Astrocyte (in vitro differentiated cells and primary cell): ENCODE measurements around the gene PROSER3. TPM values are rescaled to one million over a fixed set of nuclear protein-coding genes. Genes with fewer than 3 reads are reported as not detected.

Experiments used
- DNase-seq: peaks from one replicate; pipeline ENCODE4 v3.0.0-alpha.2; 2010; ENCODE audit warnings: low read depth
- FAIRE-seq: peaks from 2 replicates; lab custom pipeline; 2011; peaks lifted over from hg19 to GRCh38; lab: Jason Lieb, UNC
- H2AFZ ChIP-seq: 2 replicates; pipeline ENCODE4 v1.6.0; 2012; ENCODE audit warnings: low read depth, low read length, inconsistent platforms
- H3K27ac ChIP-seq: 2 replicates; pipeline ENCODE4 v1.5.1; 2011; ENCODE audit warnings: low read depth, low read length, inconsistent platforms
- H3K27me3 ChIP-seq: 2 replicates; pipeline ENCODE4 v1.6.0; 2011; ENCODE audit warnings: low read length, inconsistent platforms; ENCODE audit not compliant: insufficient read depth
- H3K36me3 ChIP-seq: 2 replicates; pipeline ENCODE4 v1.5.1; 2011; ENCODE audit warnings: low read length, inconsistent platforms; ENCODE audit not compliant: insufficient read depth
- H3K4me1 ChIP-seq: 2 replicates; pipeline ENCODE4 v1.5.1; 2011; ENCODE audit warnings: low read length, inconsistent platforms; ENCODE audit not compliant: insufficient read depth
- H3K4me2 ChIP-seq: 2 replicates; pipeline ENCODE4 v1.6.0; 2012; ENCODE audit warnings: low read length, inconsistent platforms
- H3K4me3 ChIP-seq: 2 replicates; pipeline ENCODE4 v1.5.1; 2011; ENCODE audit warnings: low read depth, mild to moderate bottlenecking, low read length, inconsistent platforms; ENCODE audit not compliant: insufficient read depth
- H3K79me2 ChIP-seq: 2 replicates; pipeline ENCODE4 v1.6.0; 2012; ENCODE audit warnings: mild to moderate bottlenecking, low read length, inconsistent platforms; ENCODE audit not compliant: insufficient read depth
- H3K9ac ChIP-seq: 2 replicates; pipeline ENCODE4 v1.6.0; 2012; ENCODE audit warnings: mild to moderate bottlenecking, low read length, inconsistent platforms
- H3K9me3 ChIP-seq: 2 replicates; pipeline ENCODE4 v1.5.1; 2012; ENCODE audit warnings: low read depth, mild to moderate bottlenecking, low read length, inconsistent platforms; ENCODE audit not compliant: insufficient read depth
- H4K20me1 ChIP-seq: 2 replicates; pipeline ENCODE4 v1.6.0; 2012; ENCODE audit warnings: low read length, inconsistent platforms; ENCODE audit not compliant: insufficient read depth
- H3K27ac Mint-ChIP-seq: one replicate; pipeline ENCODE4 v1.8.0; 2021; ENCODE audit warnings: mild to moderate bottlenecking, mixed read lengths; ENCODE audit not compliant: unreplicated experiment
- H3K27me3 Mint-ChIP-seq: one replicate; pipeline ENCODE4 v1.8.0; 2021; ENCODE audit warnings: low read depth, mixed read lengths; ENCODE audit not compliant: unreplicated experiment
- H3K36me3 Mint-ChIP-seq: one replicate; pipeline ENCODE4 v1.8.0; 2021; ENCODE audit warnings: low read depth, mixed read lengths; ENCODE audit not compliant: unreplicated experiment
- H3K4me1 Mint-ChIP-seq: one replicate; pipeline ENCODE4 v1.8.0; 2021; ENCODE audit warnings: low read depth, mixed read lengths; ENCODE audit not compliant: unreplicated experiment
- H3K4me3 Mint-ChIP-seq: one replicate; pipeline ENCODE4 v1.8.0; 2021; ENCODE audit warnings: mild to moderate bottlenecking, moderate library complexity, mixed read lengths; ENCODE audit not compliant: unreplicated experiment
- H3K9me3 Mint-ChIP-seq: one replicate; pipeline ENCODE4 v1.8.0; 2021; ENCODE audit warnings: mild to moderate bottlenecking, mixed read lengths; ENCODE audit not compliant: unreplicated experiment
- CTCF ChIP-seq: IDR thresholded peaks from 2 replicates; pipeline ENCODE4 v1.5.1; 2011; ENCODE audit warnings: low read depth, mild to moderate bottlenecking, inconsistent platforms, low read length, moderate library complexity; ENCODE audit not compliant: insufficient read depth
- EZH2 ChIP-seq: IDR thresholded peaks from 2 replicates; pipeline ENCODE4 v1.6.1; 2012; ENCODE audit warnings: mild to moderate bottlenecking, low read length, inconsistent platforms; ENCODE audit not compliant: insufficient read depth
- total RNA-seq: library from RNA; stranded (reverse); gene quantifications from 2 replicates; pipeline ENCODE4 v1.2.1, GENCODE V29; 2021

The PROSER3 gene
- total RNA-seq, 1 donor from 2014 or later = 35.6 TPM

GRCh38 chr19:35812220-35813042, 54.5 kb downstream of the PROSER3 start, which contains the start of gene PRODH2:
TSS of gene PRODH2 (minus strand) at chr19:35812845. CDS start at chr19:35812805, 40 bp downstream.
- peaks cover 3% of the 10 kb centered on the region for H3K27me3 ChIP-seq
- peaks cover 33% of the 10 kb centered on the region for H3K27me3 Mint-ChIP-seq
- no peak within 1 kb of the TSS for H3K4me2 ChIP-seq
- FAIRE-seq (no peak), DNase-seq (no peak)
- H3K36me3 Mint-ChIP-seq = no peaks in the 10 kb centered on the region
- no peak for TF ChIP-seq CTCF
- TF ChIP-seq EZH2 = no peak
- no peak within 1 kb of the TSS for H3K27ac ChIP-seq
- H3K4me3 ChIP-seq = no peak within 1 kb of the TSS
- H3K4me3 Mint-ChIP-seq = peak within 1 kb of the TSS; percentile 27
- no peaks in the 10 kb centered on the region for H3K9me3 Mint-ChIP-seq
- no peak within 1 kb of the TSS for H2AFZ ChIP-seq
- no peaks in the 10 kb centered on the region for H3K36me3 ChIP-seq
- no peak within 1 kb of the TSS for H3K27ac Mint-ChIP-seq
- no peaks in the 10 kb centered on the region for H3K4me1 Mint-ChIP-seq
- no peaks in the 10 kb centered on the region for H3K79me2 ChIP-seq
- no peaks in the 10 kb centered on the region for H3K4me1 ChIP-seq
- H4K20me1 ChIP-seq = no peaks in the 10 kb centered on the region
- no peaks in the 10 kb centered on the region for H3K9me3 ChIP-seq
- H3K9ac ChIP-seq = no peak within 1 kb of the TSS

- FAIRE-seq = no peak
- Histone ChIP-seq H3K4me2 (no peak overlapping the region), H3K9ac (no peak overlapping the region), H3K79me2 (no peaks in the 10 kb centered on the region), H3K4me1 (no peaks in the 10 kb centered on the region), H3K9me3 (no peaks in the 10 kb centered on the region), H3K27me3 (peaks cover 3% of the 10 kb centered on the region), H2AFZ (no peak overlapping the region), H3K4me3 (no peak overlapping the region), H3K36me3 (no peaks in the 10 kb centered on the region), H4K20me1 (no peaks in the 10 kb centered on the region), H3K27ac (no peak overlapping the region)
- H3K27ac Mint-ChIP-seq = no peak overlapping the region
- no peaks in the 10 kb centered on the region for H3K9me3 Mint-ChIP-seq
- H3K27me3 Mint-ChIP-seq = peaks cover 27% of the 10 kb centered on the region
- no peak for DNase-seq
- no peaks in the 10 kb centered on the region for H3K36me3 Mint-ChIP-seq
- H3K4me1 Mint-ChIP-seq = no peaks in the 10 kb centered on the region
- no peak for TF ChIP-seq EZH2
- no peak for TF ChIP-seq CTCF
- H3K4me3 Mint-ChIP-seq = peak overlapping the region; percentile 27
Measured at GRCh38 chr19:35813043-35813890, 55.3 kb downstream of the PROSER3 start.
